Activated CD8-positive, alpha-beta T cell treated with anti-CD3 and anti-CD28 coated beads for 36 hours (primary cell): ENCODE data around the gene NCOA1. TPM values are rescaled to one million over a fixed set of nuclear protein-coding genes. Genes with fewer than 3 reads are reported as not detected.
"Not testable (repeated sequence)": the region's sequence is repeated elsewhere in the genome, so short reads cannot be mapped to it uniquely, and the experiment has no call there.

Source experiments
- ATAC-seq: fragments of 200-7000 bp; cut with Tn5 transposase; one replicate; pipeline ENCODE4 v1.10.0; 2021; ENCODE audit warnings: mild to moderate bottlenecking, moderate library complexity
- CTCF ChIA-PET: fragments of 350-600 bp; sonication (Branson Sonifier 250); formaldehyde crosslinking; loops from one replicate; lab custom pipeline; 2021; ENCODE audit warnings: antibody characterized with exemption; lab: Charles Lee
- POLR2A ChIA-PET: fragments of 350-600 bp; sonication (Branson Sonifier 250); formaldehyde crosslinking; loops from one replicate; lab custom pipeline; 2021; ENCODE audit warnings: antibody characterized with exemption; lab: Charles Lee
- DNase-seq: peaks from one replicate; pipeline ENCODE4 v3.0.0-alpha.2; 2020
- H3K27ac Mint-ChIP-seq: one replicate; pipeline ENCODE4 v1.8.0; 2021; ENCODE audit warnings: mild to moderate bottlenecking, mixed read lengths
- H3K27me3 Mint-ChIP-seq: one replicate; pipeline ENCODE4 v1.8.0; 2021; ENCODE audit warnings: mixed read lengths
- H3K36me3 Mint-ChIP-seq: one replicate; pipeline ENCODE4 v1.8.0; 2021; ENCODE audit warnings: low read depth, mixed read lengths
- H3K4me1 Mint-ChIP-seq: one replicate; pipeline ENCODE4 v1.8.0; 2021; ENCODE audit warnings: low read depth, mixed read lengths
- H3K4me3 Mint-ChIP-seq: one replicate; pipeline ENCODE4 v1.8.0; 2021; ENCODE audit warnings: mild to moderate bottlenecking, moderate library complexity, mixed read lengths
- H3K9me3 Mint-ChIP-seq: one replicate; pipeline ENCODE4 v1.8.0; 2021; ENCODE audit warnings: mixed read lengths
- intact Hi-C: fragments of 100-400 bp; cut with micrococcal nuclease; formaldehyde crosslinking; loops from one replicate; pipeline ENCODE4 v1.10.0; 2022
- total RNA-seq, 2 experiments: library from RNA; stranded (reverse); gene quantifications; one replicate each; pipeline ENCODE4 v1.2.3, GENCODE V29; 2021
- TF ChIP-seq, protein P1 (sequence below): fragments of 200-600 bp; IDR thresholded peaks from one replicate; pipeline ENCODE4 v1.8.0; 2022; ENCODE audit warnings: antibody characterized with exemption, mild to moderate bottlenecking

Gene NCOA1
- total RNA-seq, 2 experiments from 2014 or later: 16.8 to 17.1 TPM

DNA sequence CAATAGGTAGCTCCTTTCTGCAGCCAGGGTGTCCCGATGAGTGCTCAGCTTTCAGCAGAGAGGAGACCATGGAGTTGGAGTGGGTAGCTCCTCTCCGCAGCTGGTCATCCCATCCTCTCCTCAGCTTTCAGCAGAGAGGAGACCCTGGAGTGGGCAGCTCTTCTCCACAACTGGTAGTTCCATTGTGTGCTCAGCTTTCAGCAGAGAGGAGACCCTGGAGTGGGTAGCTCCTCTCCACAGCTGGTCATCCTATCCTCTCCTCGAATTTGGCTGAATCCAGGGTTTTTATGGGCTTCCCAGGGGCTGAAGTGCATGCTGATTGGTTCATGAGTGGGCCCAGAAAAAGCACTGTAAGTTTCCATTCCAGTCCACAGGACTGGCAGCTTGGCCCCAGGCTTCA is 75.2 kb downstream of the NCOA1 start:
- no peak overlapping the region for H3K4me3 Mint-ChIP-seq
- intact Hi-C loops: no loop called here
- TF ChIP-seq, protein P1, sequence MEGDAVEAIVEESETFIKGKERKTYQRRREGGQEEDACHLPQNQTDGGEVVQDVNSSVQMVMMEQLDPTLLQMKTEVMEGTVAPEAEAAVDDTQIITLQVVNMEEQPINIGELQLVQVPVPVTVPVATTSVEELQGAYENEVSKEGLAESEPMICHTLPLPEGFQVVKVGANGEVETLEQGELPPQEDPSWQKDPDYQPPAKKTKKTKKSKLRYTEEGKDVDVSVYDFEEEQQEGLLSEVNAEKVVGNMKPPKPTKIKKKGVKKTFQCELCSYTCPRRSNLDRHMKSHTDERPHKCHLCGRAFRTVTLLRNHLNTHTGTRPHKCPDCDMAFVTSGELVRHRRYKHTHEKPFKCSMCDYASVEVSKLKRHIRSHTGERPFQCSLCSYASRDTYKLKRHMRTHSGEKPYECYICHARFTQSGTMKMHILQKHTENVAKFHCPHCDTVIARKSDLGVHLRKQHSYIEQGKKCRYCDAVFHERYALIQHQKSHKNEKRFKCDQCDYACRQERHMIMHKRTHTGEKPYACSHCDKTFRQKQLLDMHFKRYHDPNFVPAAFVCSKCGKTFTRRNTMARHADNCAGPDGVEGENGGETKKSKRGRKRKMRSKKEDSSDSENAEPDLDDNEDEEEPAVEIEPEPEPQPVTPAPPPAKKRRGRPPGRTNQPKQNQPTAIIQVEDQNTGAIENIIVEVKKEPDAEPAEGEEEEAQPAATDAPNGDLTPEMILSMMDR: no peak
- CTCF ChIA-PET: interaction anchor here (1.7 kb wide), 1 partner anchor 144 kb away, joined by 3 read pairs; no protein-coding TSS in a partner anchor
- H3K27me3 Mint-ChIP-seq: no peaks in the 10 kb centered on the region
- peaks cover 6% of the 10 kb centered on the region for H3K9me3 Mint-ChIP-seq
- H3K36me3 Mint-ChIP-seq: peaks cover 29% of the 10 kb centered on the region
- ATAC-seq (no peak), DNase-seq (no peak)
- no peak overlapping the region for H3K27ac Mint-ChIP-seq
- POLR2A ChIA-PET: no interaction called here
- peaks cover 28% of the 10 kb centered on the region for H3K4me1 Mint-ChIP-seq

DNA sequence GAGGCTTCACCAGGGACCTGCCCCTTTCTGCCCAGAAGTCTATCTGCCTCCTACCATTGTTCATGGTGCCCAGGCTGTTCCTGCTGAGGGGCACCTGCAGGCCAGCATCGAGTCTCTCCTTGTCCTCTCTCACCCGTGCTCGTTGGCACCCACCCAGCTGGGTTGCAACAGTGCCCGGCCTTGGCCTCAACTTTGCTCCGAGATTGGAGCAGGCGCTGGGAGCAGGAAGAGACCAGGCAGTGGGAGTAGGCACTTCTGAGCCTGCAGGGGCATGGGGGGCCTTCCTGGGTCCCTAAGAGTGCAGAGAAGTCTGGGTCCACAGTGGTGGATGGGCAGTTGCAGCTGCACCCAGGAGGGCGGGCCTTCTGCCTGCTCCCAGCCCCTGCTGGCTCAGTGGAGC is 75.6 kb downstream of the NCOA1 start:
- peaks cover 29% of the 10 kb centered on the region for H3K36me3 Mint-ChIP-seq
- H3K4me3 Mint-ChIP-seq: no peak overlapping the region
- H3K27me3 Mint-ChIP-seq: no peaks in the 10 kb centered on the region
- intact Hi-C loops: no loop called here
- TF ChIP-seq, protein P1: no peak
- DNase-seq (no peak), ATAC-seq (no peak)
- ChIA-PET POLR2A (no interaction called here), CTCF (interaction anchor here (1.7 kb wide), 1 partner anchor 144 kb away, joined by 3 read pairs; no protein-coding TSS in a partner anchor)
- H3K27ac Mint-ChIP-seq: no peak overlapping the region
- H3K4me1 Mint-ChIP-seq: peaks cover 27% of the 10 kb centered on the region
- H3K9me3 Mint-ChIP-seq: peaks cover 6% of the 10 kb centered on the region

DNA sequence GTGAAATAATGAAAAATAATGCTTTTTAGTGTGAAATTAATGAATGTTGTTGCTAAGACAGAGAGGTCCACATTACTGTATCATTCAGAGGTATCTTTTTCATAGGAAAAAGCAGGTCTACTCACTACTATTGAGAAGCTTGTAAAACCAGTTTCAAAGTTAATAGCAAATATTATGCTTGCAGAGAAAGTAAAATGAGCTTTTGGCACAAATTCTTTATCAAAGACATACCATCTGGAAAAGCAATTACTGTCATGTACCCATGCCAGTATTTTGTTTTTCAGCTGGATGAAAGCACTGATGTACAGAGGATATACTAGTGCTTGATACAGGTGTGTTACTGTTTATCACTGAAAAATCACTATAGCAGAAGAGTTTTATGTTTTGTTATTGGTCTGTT is 77.5 kb downstream of the NCOA1 start:
- ChIA-PET POLR2A (no interaction called here), CTCF (interaction anchor here (1.4 to 1.7 kb wide), 2 partner anchors 9 to 10 kb away, joined by 4 read pairs; no protein-coding TSS in a partner anchor)
- Mint-ChIP-seq H3K9me3 (peaks cover 6% of the 10 kb centered on the region), H3K36me3 (peaks cover 26% of the 10 kb centered on the region), H3K27me3 (no peaks in the 10 kb centered on the region), H3K4me1 (peaks cover 36% of the 10 kb centered on the region), H3K27ac (no peak overlapping the region), H3K4me3 (no peak overlapping the region)
- DNase-seq: no peak
- intact Hi-C loops: no loop called here
- TF ChIP-seq, protein P1: no peak
- ATAC-seq: no peak

DNA sequence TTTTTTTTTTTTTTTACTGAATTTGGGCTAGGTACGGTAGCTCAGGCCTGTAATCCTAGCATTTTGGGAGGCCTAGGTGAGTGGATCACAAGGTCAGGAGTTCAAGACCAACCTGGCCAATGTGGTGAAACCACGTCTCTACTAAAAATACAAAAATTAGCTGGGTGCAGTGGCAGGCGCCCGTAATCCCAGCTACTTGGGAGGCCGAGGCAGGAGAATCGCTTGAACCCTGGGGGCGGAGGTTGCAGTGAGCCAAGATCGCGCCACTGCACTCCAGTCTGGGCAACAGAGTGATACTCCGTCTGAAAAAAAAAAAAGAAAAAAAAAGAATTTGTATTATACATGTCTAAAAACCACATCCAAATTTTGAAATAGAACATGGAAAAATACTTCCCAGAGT is 78.5 kb downstream of the NCOA1 start:
- intact Hi-C loops, H3K27ac Mint-ChIP-seq, H3K27me3 Mint-ChIP-seq, ATAC-seq, H3K9me3 Mint-ChIP-seq, H3K4me3 Mint-ChIP-seq, DNase-seq: not testable (repeated sequence)
- CTCF ChIA-PET: interaction anchor here (1.4 to 1.7 kb wide), 3 partner anchors 8 to 10 kb away, joined by 4 read pairs; no protein-coding TSS in a partner anchor
- H3K4me1 Mint-ChIP-seq: peaks cover 37% of the 10 kb centered on the region
- H3K36me3 Mint-ChIP-seq: peaks cover 24% of the 10 kb centered on the region
- POLR2A ChIA-PET: interaction anchor here (1.3 kb wide), 1 partner anchor 79 kb away, joined by 3 read pairs; the partner anchor contains the start of gene NCOA1

DNA sequence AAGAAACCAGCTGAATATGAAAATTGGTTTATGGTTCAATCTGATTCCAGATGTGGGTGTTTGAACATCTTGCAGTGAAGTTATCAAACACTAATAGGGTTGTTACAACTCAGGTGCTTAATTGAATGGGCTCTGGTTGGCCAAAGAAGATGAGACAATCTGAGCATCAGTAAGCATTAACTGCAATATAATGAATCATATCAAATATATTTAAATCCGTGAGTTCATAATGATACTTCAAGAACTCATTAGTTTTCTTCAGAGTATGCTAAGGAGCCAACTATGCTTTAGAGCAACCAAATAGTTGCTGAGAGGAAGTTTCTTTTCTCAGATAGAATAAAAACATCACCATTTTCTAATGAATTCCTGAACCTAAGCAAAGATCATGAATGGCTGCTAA is 79.2 kb downstream of the NCOA1 start:
- Mint-ChIP-seq H3K36me3 (peaks cover 22% of the 10 kb centered on the region), H3K27ac (no peak overlapping the region), H3K4me3 (no peak overlapping the region), H3K4me1 (peaks cover 43% of the 10 kb centered on the region), H3K27me3 (no peaks in the 10 kb centered on the region), H3K9me3 (peaks cover 6% of the 10 kb centered on the region)
- CTCF ChIA-PET: interaction anchor here (1.5 kb wide), 1 partner anchor 9 kb away, joined by 4 read pairs; no protein-coding TSS in a partner anchor
- TF ChIP-seq, protein P1: no peak
- POLR2A ChIA-PET: interaction anchor here (0.6 to 1.3 kb wide), 2 partner anchors 66 to 79 kb away, joined by 3 read pairs; partner anchors contain the start of gene NCOA1
- DNase-seq: no peak
- ATAC-seq: no peak
- intact Hi-C loops: loop anchor here (10.0 kb wide), 1 partner anchor 225 kb away; the partner anchor contains the start of genes CENPO and PTRHD1
